SW480 (cell line): ENCODE results near the gene AP2S1.
"Not testable (repeated sequence)": the region's sequence is repeated elsewhere in the genome, so short reads cannot be mapped to it uniquely, and the experiment has no call there.

Experiments
- DNase-seq: peaks from one replicate; pipeline ENCODE4 v3.0.0-alpha.2; 2016; ENCODE audit warnings: low spot score

Gene AP2S1

GRCh38 chr19:46804432-46804831, 46.2 kb downstream of the AP2S1 start:
- DNase-seq, result not testable (repeated sequence)

DNA sequence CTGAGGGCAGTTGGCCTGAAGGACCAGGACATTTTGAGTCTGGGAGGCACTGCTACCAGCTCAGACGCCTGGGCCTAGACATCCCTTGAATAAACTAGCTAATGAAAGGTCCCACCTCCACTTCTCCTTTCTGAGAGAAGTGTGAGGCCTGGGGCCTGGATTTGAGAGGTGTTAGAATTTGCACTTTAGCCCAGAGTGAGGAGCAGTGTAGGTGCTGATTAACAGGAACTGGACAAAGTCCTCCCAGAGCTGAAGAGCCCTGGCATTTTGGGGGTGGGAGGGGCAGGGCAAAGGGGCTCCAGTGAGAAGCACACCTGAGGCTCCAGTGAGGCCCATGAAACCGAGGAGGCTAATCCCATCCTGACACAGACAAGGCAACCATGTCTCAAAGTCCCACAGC, 47.1 kb downstream of the AP2S1 start:
- DNase-seq, result no peak

- no peak for DNase-seq
Observed at GRCh38 chr19:46802152-46802551, 48.5 kb downstream of the AP2S1 start.

- DNase-seq, result no peak
Observed at GRCh38 chr19:46798713-46799112, 51.9 kb downstream of the AP2S1 start.

GRCh38 chr19:46797881-46798280, 52.8 kb downstream of the AP2S1 start:
- no peak for DNase-seq

GRCh38 chr19:46791944-46792343, 58.7 kb downstream of the AP2S1 start:
- DNase-seq, result peak; percentile 72

GRCh38 chr19:46789371-46789770, 61.3 kb downstream of the AP2S1 start:
- DNase-seq, result no peak

DNA sequence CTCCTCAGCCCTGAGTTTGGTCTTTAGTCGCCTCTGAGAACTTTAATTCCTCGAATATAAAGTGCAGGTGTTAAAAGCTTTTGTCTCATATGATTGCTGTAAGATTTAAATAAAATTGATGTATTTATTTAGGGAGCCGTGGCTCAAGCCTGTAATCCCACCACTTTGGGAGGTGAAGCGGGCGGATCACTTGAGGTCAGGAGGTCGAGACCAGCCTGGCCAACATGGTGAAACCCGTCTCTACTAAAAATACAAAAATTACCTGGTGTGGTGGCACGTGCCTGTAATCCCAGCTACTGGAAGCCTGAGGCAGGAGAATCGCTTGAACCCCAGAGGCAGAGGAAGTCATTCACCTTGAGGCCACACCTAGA, 61.7 kb downstream of the AP2S1 start:
- DNase-seq, result no peak

- DNase-seq, result peak; percentile 100
Observed at GRCh38 chr19:46788262-46788967, 62.2 kb downstream of the AP2S1 start, which contains the start of gene SLC1A5. Gene SLC1A5 (minus strand): TSS chr19:46788594. CDS start chr19:46787965, 629 bp downstream.
